IMR-90 (cell line): Measurements from ENCODE around the gene SLC6A6. TPM values are rescaled to one million over a fixed set of nuclear protein-coding genes. Genes with fewer than 3 reads are reported as not detected.

ENCODE experiments used
- ATAC-seq: fragments of 200-7000 bp; cut with Tn5 transposase; 2 replicates; pipeline ENCODE4 v1.9.1; 2020; ENCODE audit warnings: low read depth, mild to moderate bottlenecking, moderate library complexity
- BruUV-seq: library from RNA; stranded (reverse); fragments of 400-500 nt; replicated peaks from 2 replicates; lab custom pipeline; 2021; lab: Mats Ljungman, UMichigan
- CTCF ChIA-PET: fragments of 300-600 bp; formaldehyde crosslinking; extraction: SDS; loops from one replicate; lab custom pipeline; 2021; ENCODE audit warnings: antibody characterized with exemption; lab: Yijun Ruan, JAX
- POLR2A ChIA-PET: fragments of 300-600 bp; sonication (Branson Sonifier 250); formaldehyde crosslinking; loops from one replicate; lab custom pipeline; 2022; ENCODE audit warnings: antibody characterized with exemption; ENCODE audit not compliant: unreplicated experiment; lab: Charles Lee
- DNase-seq: peaks from one replicate; pipeline ENCODE4 v3.0.0; 2013
- H2AFZ ChIP-seq: replicated peaks from 2 replicates; pipeline ENCODE3; 2013; ENCODE audit warnings: low read length, mild to moderate bottlenecking; ENCODE audit not compliant: poor library complexity
- H2AK5ac ChIP-seq: 2 replicates; pipeline ENCODE4 v1.6.1; 2013; ENCODE audit warnings: low read depth, low read length, inconsistent platforms
- H2AK9ac ChIP-seq: replicated peaks from 2 replicates; pipeline ENCODE3; 2013; ENCODE audit warnings: mild to moderate bottlenecking, low read depth, low read length, moderate library complexity; ENCODE audit not compliant: poor library complexity
- H2BK120ac ChIP-seq: 2 replicates; pipeline ENCODE4 v1.6.1; 2013; ENCODE audit warnings: low read depth, low read length, inconsistent platforms
- H2BK15ac ChIP-seq: 3 replicates; pipeline ENCODE4 v1.6.1; 2013; ENCODE audit warnings: low read depth, low read length, inconsistent platforms
- H2BK20ac ChIP-seq: 2 replicates; pipeline ENCODE4 v1.6.1; 2013; ENCODE audit warnings: low read depth, mild to moderate bottlenecking, inconsistent platforms, low read length, moderate library complexity
- H2BK5ac ChIP-seq: 2 replicates; pipeline ENCODE4 v1.6.1; 2013; ENCODE audit warnings: mild to moderate bottlenecking, low read depth, low read length, inconsistent platforms; ENCODE audit not compliant: poor library complexity, severe bottlenecking
- H3K14ac ChIP-seq: replicated peaks from 2 replicates; pipeline ENCODE4 v1.6.1; 2013; ENCODE audit warnings: low read depth, low read length, inconsistent platforms
- H3K18ac ChIP-seq: 2 replicates; pipeline ENCODE4 v1.6.1; 2013; ENCODE audit warnings: low read depth, low read length, control low read depth
- H3K23ac ChIP-seq: 2 replicates; pipeline ENCODE4 v1.6.1; 2013; ENCODE audit warnings: low read depth, low read length, inconsistent platforms
- H3K27ac ChIP-seq: 2 replicates; pipeline ENCODE4 v1.5.1; 2013; ENCODE audit warnings: mild to moderate bottlenecking, control low read depth, low read length; ENCODE audit not compliant: insufficient read depth
- H3K27me3 ChIP-seq: 2 replicates; pipeline ENCODE4 v1.6.1; 2013; ENCODE audit warnings: low read length; ENCODE audit not compliant: control insufficient read depth, insufficient read depth
- H3K36me3 ChIP-seq: 2 replicates; pipeline ENCODE4 v1.6.1; 2013; ENCODE audit warnings: low read length, mixed read lengths; ENCODE audit not compliant: control insufficient read depth, insufficient read depth
- H3K4ac ChIP-seq: 2 replicates; pipeline ENCODE4 v1.6.1; 2013; ENCODE audit warnings: low read depth, low read length, inconsistent platforms
- H3K4me1 ChIP-seq: 2 replicates; pipeline ENCODE4 v1.6.1; 2013; ENCODE audit warnings: low read length, mixed read lengths; ENCODE audit not compliant: control insufficient read depth, insufficient read depth
- H3K4me2 ChIP-seq: 2 replicates; pipeline ENCODE4 v1.6.1; 2013; ENCODE audit warnings: low read depth, mild to moderate bottlenecking, control low read depth, low read length, moderate library complexity
- H3K4me3 ChIP-seq: 2 replicates; pipeline ENCODE4 v1.5.1; 2013; ENCODE audit warnings: low read depth, mild to moderate bottlenecking, control low read depth, low read length, moderate library complexity; ENCODE audit not compliant: insufficient read depth
- H3K56ac ChIP-seq: 2 replicates; pipeline ENCODE4 v1.6.1; 2013; ENCODE audit warnings: low read length, inconsistent platforms; ENCODE audit not compliant: insufficient read depth; ENCODE audit errors: extremely low read depth
- H3K79me1 ChIP-seq, 2 experiments: 2 replicates each; pipeline ENCODE4 v1.6.1; 2013; ENCODE audit warnings: low read length in 2 of 2, inconsistent platforms in 1 of 2, low read depth in 1 of 2
- H3K9ac ChIP-seq: 2 replicates; pipeline ENCODE4 v1.6.1; 2013; ENCODE audit warnings: low read depth, low read length, control low read depth
- H3K9me1 ChIP-seq: 2 replicates; pipeline ENCODE4 v1.6.1; 2013; ENCODE audit warnings: low read length, inconsistent platforms; ENCODE audit not compliant: insufficient read depth
- H3K9me3 ChIP-seq: 2 replicates; pipeline ENCODE4 v1.6.1; 2013; ENCODE audit warnings: low read length; ENCODE audit not compliant: control insufficient read depth, insufficient read depth
- H4K20me1 ChIP-seq: 2 replicates; pipeline ENCODE4 v1.6.1; 2013; ENCODE audit warnings: low read length, inconsistent platforms; ENCODE audit not compliant: insufficient read depth
- H4K5ac ChIP-seq: 2 replicates; pipeline ENCODE4 v1.6.1; 2013; ENCODE audit warnings: mild to moderate bottlenecking, low read depth, low read length, control low read depth
- H4K8ac ChIP-seq, 2 experiments: 2 replicates each; pipeline ENCODE4 v1.6.1; 2013; ENCODE audit warnings: low read depth in 2 of 2, low read length in 2 of 2, control low read depth in 1 of 2, inconsistent platforms in 1 of 2
- H4K91ac ChIP-seq: 2 replicates; pipeline ENCODE4 v1.6.1; 2013; ENCODE audit warnings: low read depth, low read length, inconsistent platforms; ENCODE audit not compliant: insufficient read depth
- CEBPB ChIP-seq: IDR thresholded peaks from 2 replicates; pipeline ENCODE4 v1.6.1; 2012; ENCODE audit warnings: low read depth, low read length, improper control_type of control experiment
- CHD1 ChIP-seq: IDR thresholded peaks from 2 replicates; pipeline ENCODE4 v1.6.1; 2012; ENCODE audit warnings: low read depth, low read length, improper control_type of control experiment
- FOS ChIP-seq: fragments of 150-350 bp; IDR thresholded peaks from 2 replicates; pipeline ENCODE4 v1.6.1; 2016; ENCODE audit warnings: low read depth, low read length
- MAFK ChIP-seq: IDR thresholded peaks from 2 replicates; pipeline ENCODE4 v1.6.1; 2012; ENCODE audit warnings: low read depth, low read length, improper control_type of control experiment
- MAZ ChIP-seq: IDR thresholded peaks from 2 replicates; pipeline ENCODE4 v1.6.1; 2012; ENCODE audit warnings: low read depth, mild to moderate bottlenecking, low read length, improper control_type of control experiment, moderate library complexity, borderline replicate concordance
- MXI1 ChIP-seq: IDR thresholded peaks from 2 replicates; pipeline ENCODE4 v1.6.1; 2012; ENCODE audit warnings: low read depth, mild to moderate bottlenecking, low read length, moderate library complexity, borderline replicate concordance
- NFE2L2 ChIP-seq: fragments of 150-350 bp; IDR thresholded peaks from 2 replicates; pipeline ENCODE4 v1.6.1; 2016; ENCODE audit warnings: low read depth, mild to moderate bottlenecking, low read length
- POLR2A ChIP-seq: IDR thresholded peaks from 2 replicates; pipeline ENCODE4 v1.6.1; 2012; ENCODE audit warnings: mild to moderate bottlenecking, low read depth, low read length
- RAD21 ChIP-seq: IDR thresholded peaks from 2 replicates; pipeline ENCODE4 v1.6.1; 2012; ENCODE audit warnings: low read length, improper control_type of control experiment
- RCOR1 ChIP-seq: IDR thresholded peaks from 2 replicates; pipeline ENCODE4 v1.6.1; 2012; ENCODE audit warnings: mild to moderate bottlenecking, low read length, improper control_type of control experiment; ENCODE audit not compliant: insufficient replicate concordance
- RFX5 ChIP-seq: IDR thresholded peaks from 2 replicates; pipeline ENCODE4 v1.8.0; 2012; ENCODE audit warnings: low read depth, mild to moderate bottlenecking, low read length, moderate library complexity
- SMC3 ChIP-seq: fragments of 150-350 bp; IDR thresholded peaks from 2 replicates; pipeline ENCODE4 v1.6.1; 2016; ENCODE audit warnings: low read depth, mild to moderate bottlenecking, antibody characterized with exemption, low read length, moderate library complexity
- WGBS, 2 experiments: methylation state at CpG; one replicate each; pipeline versions ENCODE4 v1.1.5 to v1.1.7; 2013; ENCODE audit warnings: missing lambda C conversion rate in 2 of 2; ENCODE audit not compliant: insufficient read length in 1 of 2; ENCODE audit errors: extremely low coverage in 2 of 2; 5-methylcytosine and 5-hydroxymethylcytosine counted together
- dilution Hi-C: fragments of 300-500 bp; cut with HindIII; formaldehyde crosslinking; loops from one replicate; pipeline ENCODE4 v1.14.3; 2018; ENCODE audit warnings: low sequenced_read_pairs; ENCODE audit not compliant: unreplicated experiment
- in situ Hi-C: fragments of 300-500 bp; cut with MboI; formaldehyde crosslinking; loops from 3 replicates; pipeline ENCODE4 v1.14.3; 2019; ENCODE audit warnings: low sequenced_read_pairs, inconsistent platforms, mixed read lengths
- intact Hi-C: fragments of 100-400 bp; cut with micrococcal nuclease; formaldehyde crosslinking; loops from 2 replicates; pipeline ENCODE4 v1.10.0; 2022
- polyA plus RNA-seq, 3 experiments: library from polyadenylated mRNA; depleted of rRNA; stranded (reverse); fragments of >200 nt; gene quantifications; 2 replicates each; pipeline ENCODE4 v1.2.3, GENCODE V29; 2012; ENCODE audit warnings: low replicate concordance in 1 of 3
- total RNA-seq: library from RNA; depleted of rRNA; stranded (reverse); fragments of >200 nt; gene quantifications from 2 replicates; pipeline ENCODE4 v1.2.3, GENCODE V29; 2012
- TF ChIP-seq, protein P1 (sequence below): fragments of 150-350 bp; IDR thresholded peaks from 2 replicates; pipeline ENCODE4 v1.6.1; 2017; ENCODE audit warnings: mild to moderate bottlenecking, antibody characterized with exemption, low read length, low read depth
- TF ChIP-seq, protein P2 (sequence below): conservative IDR thresholded peaks from 2 replicates; pipeline ENCODE4 v1.5.1; 2012; ENCODE audit warnings: mild to moderate bottlenecking, low read depth, low read length, improper control_type of control experiment
- TF ChIP-seq, protein P3 (sequence below): fragments of 150-350 bp; IDR thresholded peaks from 2 replicates; pipeline ENCODE4 v1.6.1; 2016; ENCODE audit warnings: low read depth, mild to moderate bottlenecking, low read length, moderate library complexity, borderline replicate concordance

SLC6A6 gene
- total and polyA plus RNA-seq, 2 of the 4 experiments (the other 2 are of a cell fraction): 29.9 to 39.4 TPM

DNA sequence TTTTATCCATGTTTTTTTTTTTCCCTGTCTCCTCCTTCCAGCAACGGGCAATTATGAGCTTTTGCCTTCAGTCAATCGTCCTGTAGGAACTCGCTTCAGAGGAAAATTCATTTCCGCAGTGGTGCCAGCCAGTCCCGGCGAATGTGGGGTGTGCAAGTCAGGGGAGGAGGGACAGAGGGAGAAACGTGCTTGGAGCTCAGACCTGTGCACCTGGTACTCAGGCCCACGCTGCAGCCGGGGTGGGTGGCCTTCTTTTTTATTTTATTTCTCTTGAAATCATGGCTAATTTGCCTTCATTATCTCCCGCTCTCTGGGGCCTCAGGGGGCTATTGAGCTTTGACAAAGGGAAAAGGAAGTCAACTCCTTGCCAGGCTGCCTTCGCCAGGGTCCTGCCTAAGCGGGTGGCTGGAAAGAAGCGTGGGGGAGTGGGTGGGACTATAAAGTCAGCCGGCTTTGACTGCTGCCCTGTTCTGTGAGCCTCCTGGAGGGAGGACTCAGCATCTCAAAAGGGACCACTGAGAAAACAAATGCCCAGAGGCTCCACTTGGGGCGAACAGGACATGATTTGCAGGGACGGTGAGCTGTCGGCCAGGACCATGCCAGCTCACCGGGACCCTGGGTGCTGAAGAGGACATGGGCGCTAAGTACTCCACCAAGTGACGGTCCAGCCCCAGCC is 132.2 kb downstream of the SLC6A6 start:
- H3K79me1 ChIP-seq: no peaks in the 10 kb centered on the region
- intact Hi-C loops (no loop called here), in situ Hi-C loops (no loop called here), dilution Hi-C loops (no loop called here)
- H3K56ac ChIP-seq: no peak overlapping the region
- H3K27ac ChIP-seq: no peak overlapping the region
- H2BK120ac ChIP-seq: no peak overlapping the region
- WGBS, 2 experiments: 26% methylated on average over 5 of the region's 20 CpGs; no CpG with 5 or more reads in 1 of the 2 experiments
- H2BK20ac ChIP-seq: no peak overlapping the region
- POLR2A ChIA-PET: interaction anchor here (0.7 kb wide), 1 partner anchor 190 kb away, joined by 6 read pairs; no protein-coding TSS in a partner anchor
- no peak overlapping the region for H3K9ac ChIP-seq
- no peak overlapping the region for H3K14ac ChIP-seq
- TF ChIP-seq MAFK (no peak), RAD21 (no peak), CHD1 (no peak), MXI1 (no peak), RCOR1 (no peak), MAZ (no peak), POLR2A (no peak), CEBPB (no peak), SMC3 (no peak), RFX5 (no peak), FOS (no peak), NFE2L2 (no peak)
- TF ChIP-seq, protein P1, sequence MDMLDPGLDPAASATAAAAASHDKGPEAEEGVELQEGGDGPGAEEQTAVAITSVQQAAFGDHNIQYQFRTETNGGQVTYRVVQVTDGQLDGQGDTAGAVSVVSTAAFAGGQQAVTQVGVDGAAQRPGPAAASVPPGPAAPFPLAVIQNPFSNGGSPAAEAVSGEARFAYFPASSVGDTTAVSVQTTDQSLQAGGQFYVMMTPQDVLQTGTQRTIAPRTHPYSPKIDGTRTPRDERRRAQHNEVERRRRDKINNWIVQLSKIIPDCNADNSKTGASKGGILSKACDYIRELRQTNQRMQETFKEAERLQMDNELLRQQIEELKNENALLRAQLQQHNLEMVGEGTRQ: no peak
- TF ChIP-seq, protein P2, sequence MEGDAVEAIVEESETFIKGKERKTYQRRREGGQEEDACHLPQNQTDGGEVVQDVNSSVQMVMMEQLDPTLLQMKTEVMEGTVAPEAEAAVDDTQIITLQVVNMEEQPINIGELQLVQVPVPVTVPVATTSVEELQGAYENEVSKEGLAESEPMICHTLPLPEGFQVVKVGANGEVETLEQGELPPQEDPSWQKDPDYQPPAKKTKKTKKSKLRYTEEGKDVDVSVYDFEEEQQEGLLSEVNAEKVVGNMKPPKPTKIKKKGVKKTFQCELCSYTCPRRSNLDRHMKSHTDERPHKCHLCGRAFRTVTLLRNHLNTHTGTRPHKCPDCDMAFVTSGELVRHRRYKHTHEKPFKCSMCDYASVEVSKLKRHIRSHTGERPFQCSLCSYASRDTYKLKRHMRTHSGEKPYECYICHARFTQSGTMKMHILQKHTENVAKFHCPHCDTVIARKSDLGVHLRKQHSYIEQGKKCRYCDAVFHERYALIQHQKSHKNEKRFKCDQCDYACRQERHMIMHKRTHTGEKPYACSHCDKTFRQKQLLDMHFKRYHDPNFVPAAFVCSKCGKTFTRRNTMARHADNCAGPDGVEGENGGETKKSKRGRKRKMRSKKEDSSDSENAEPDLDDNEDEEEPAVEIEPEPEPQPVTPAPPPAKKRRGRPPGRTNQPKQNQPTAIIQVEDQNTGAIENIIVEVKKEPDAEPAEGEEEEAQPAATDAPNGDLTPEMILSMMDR: no peak
- TF ChIP-seq, protein P3, sequence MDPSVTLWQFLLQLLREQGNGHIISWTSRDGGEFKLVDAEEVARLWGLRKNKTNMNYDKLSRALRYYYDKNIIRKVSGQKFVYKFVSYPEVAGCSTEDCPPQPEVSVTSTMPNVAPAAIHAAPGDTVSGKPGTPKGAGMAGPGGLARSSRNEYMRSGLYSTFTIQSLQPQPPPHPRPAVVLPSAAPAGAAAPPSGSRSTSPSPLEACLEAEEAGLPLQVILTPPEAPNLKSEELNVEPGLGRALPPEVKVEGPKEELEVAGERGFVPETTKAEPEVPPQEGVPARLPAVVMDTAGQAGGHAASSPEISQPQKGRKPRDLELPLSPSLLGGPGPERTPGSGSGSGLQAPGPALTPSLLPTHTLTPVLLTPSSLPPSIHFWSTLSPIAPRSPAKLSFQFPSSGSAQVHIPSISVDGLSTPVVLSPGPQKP: no peak
- H3K4me3 ChIP-seq: no peak overlapping the region
- no peak overlapping the region for H2AK9ac ChIP-seq
- DNase-seq (no peak), ATAC-seq (no peak)
- no peaks in the 10 kb centered on the region for H3K9me1 ChIP-seq
- H2AK5ac ChIP-seq: no peak overlapping the region
- no peak overlapping the region for H4K5ac ChIP-seq
- H3K36me3 ChIP-seq: no peaks in the 10 kb centered on the region
- H3K4me2 ChIP-seq: no peak overlapping the region
- H4K91ac ChIP-seq: no peak overlapping the region
- no peaks in the 10 kb centered on the region for H3K4me1 ChIP-seq
- BruUV-seq: no TSS peak
- H4K8ac ChIP-seq: no peak overlapping the region
- CTCF ChIA-PET: interaction anchor here (2.4 kb wide), 1 partner anchor 13 kb away, joined by 5 read pairs; no protein-coding TSS in a partner anchor
- no peak overlapping the region for H3K23ac ChIP-seq
- H2BK15ac ChIP-seq: no peak overlapping the region
- H2AFZ ChIP-seq: no peak overlapping the region
- peaks cover 40% of the 10 kb centered on the region for H3K27me3 ChIP-seq
- no peak overlapping the region for H3K18ac ChIP-seq
- no peak overlapping the region for H2BK5ac ChIP-seq
- H3K9me3 ChIP-seq: no peaks in the 10 kb centered on the region
- H3K4ac ChIP-seq: no peak overlapping the region
- no peaks in the 10 kb centered on the region for H4K20me1 ChIP-seq
